ENCODE data around the gene TBC1D4. TPM values are rescaled to one million over a fixed set of nuclear protein-coding genes. Genes with fewer than 3 reads are reported as not detected.
A peak's percentile ranks its signal among the peaks of the same experiment; 100 is the strongest.

Gene TBC1D4
- total and polyA plus RNA-seq, 2 experiments from 2014 or later = 18.7 to 38.2 TPM

DNA sequence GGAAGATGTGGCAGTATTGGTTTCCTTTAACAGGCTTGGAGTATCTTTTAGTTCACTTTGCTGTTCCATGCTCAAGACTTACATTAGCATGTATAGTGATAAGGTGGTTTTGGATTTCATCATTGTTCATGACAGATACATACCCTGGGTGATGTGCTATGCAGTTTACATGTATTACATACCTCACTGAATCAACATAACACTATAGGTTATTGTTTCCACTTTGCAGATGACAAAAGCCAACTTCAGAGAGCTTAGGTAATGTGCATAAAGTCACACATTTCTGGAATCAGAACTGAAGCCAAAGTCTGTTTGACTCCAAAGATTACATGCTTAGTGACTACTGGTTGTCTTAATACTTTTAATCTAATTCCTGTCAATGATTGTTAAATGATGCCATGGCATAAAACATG is 48.6 kb upstream of the TBC1D4 start:
- Histone ChIP-seq H3F3A (replicated peaks; ENCODE audit: low read depth) (no peaks in the 10 kb centered on the region), H3K27ac (ENCODE audit: low read depth) (no peak overlapping the region), H4K20me1 (replicated peaks; ENCODE audit: insufficient read depth) (0 out of 2 replicates have a peak, but pooled peaks cover 8% of the 10 kb centered on the region), H3K4me3 (no peak overlapping the region), H2AFZ (no peak overlapping the region), H3K36me3 (ENCODE audit: insufficient read depth) (peaks cover 4% of the 10 kb centered on the region; the same call in 1 of the 2 replicates), H3K4me2 (no peak overlapping the region), H3K79me2 (replicated peaks; ENCODE audit: insufficient read depth) (peaks cover 9% of the 10 kb centered on the region), H3K27me3 (ENCODE audit: insufficient read depth) (no peaks in the 10 kb centered on the region), H3K9me2 (ENCODE audit: insufficient read depth) (no peaks in the 10 kb centered on the region), H3K4me1 (ENCODE audit: insufficient read depth) (peaks cover 13% of the 10 kb centered on the region; the same call in 1 of the 2 replicates)
- DNase-seq (ENCODE audit: low spot score) = no peak
- H3K9me3 Mint-ChIP-seq = no peaks in the 10 kb centered on the region
- ATAC-seq = no peak
- H3K27ac Mint-ChIP-seq = peak overlapping the region; percentile 32; the same call in 1 of the 2 replicates
- H3K4me1 Mint-ChIP-seq = peaks cover 16% of the 10 kb centered on the region; the same call in 2 of the 3 replicates
- peaks cover 46% of the 10 kb centered on the region for H3K36me3 Mint-ChIP-seq (ENCODE audit: low read depth)
- H3K4me3 Mint-ChIP-seq = no peak overlapping the region
- TF ChIP-seq ZNF462 (CRISPR knock-in tag; IDR thresholded peaks at IDR 0.05) (no peak), EZH2phosphoT487 (IDR thresholded peaks at IDR 0.05; ENCODE audit: unreplicated experiment) (no peak), CREB1 (CRISPR knock-in tag; IDR thresholded peaks at IDR 0.05; ENCODE audit: low read depth) (no peak), ZNF331 (CRISPR knock-in tag; IDR thresholded peaks at IDR 0.05; ENCODE audit: low read depth) (no peak), EZH2 (IDR thresholded peaks at IDR 0.05; ENCODE audit: low read depth, unreplicated experiment) (no peak), POLR2AphosphoS5 (IDR thresholded peaks at IDR 0.05; ENCODE audit: low read depth) (no peak), ZNF114 (CRISPR knock-in tag; IDR thresholded peaks at IDR 0.05) (no peak), CTCF (conservative IDR thresholded peaks at IDR 0.05; ENCODE audit: low read depth in 2 of 2) (no peak), NANOG (IDR thresholded peaks at IDR 0.05; ENCODE audit: borderline replicate concordance) (no peak), STAT1 (IDR thresholded peaks at IDR 0.05; ENCODE audit: unreplicated experiment) (no peak), JUNB (IDR thresholded peaks at IDR 0.05; ENCODE audit: unreplicated experiment) (no peak)
- TF ChIP-seq, protein P1, sequence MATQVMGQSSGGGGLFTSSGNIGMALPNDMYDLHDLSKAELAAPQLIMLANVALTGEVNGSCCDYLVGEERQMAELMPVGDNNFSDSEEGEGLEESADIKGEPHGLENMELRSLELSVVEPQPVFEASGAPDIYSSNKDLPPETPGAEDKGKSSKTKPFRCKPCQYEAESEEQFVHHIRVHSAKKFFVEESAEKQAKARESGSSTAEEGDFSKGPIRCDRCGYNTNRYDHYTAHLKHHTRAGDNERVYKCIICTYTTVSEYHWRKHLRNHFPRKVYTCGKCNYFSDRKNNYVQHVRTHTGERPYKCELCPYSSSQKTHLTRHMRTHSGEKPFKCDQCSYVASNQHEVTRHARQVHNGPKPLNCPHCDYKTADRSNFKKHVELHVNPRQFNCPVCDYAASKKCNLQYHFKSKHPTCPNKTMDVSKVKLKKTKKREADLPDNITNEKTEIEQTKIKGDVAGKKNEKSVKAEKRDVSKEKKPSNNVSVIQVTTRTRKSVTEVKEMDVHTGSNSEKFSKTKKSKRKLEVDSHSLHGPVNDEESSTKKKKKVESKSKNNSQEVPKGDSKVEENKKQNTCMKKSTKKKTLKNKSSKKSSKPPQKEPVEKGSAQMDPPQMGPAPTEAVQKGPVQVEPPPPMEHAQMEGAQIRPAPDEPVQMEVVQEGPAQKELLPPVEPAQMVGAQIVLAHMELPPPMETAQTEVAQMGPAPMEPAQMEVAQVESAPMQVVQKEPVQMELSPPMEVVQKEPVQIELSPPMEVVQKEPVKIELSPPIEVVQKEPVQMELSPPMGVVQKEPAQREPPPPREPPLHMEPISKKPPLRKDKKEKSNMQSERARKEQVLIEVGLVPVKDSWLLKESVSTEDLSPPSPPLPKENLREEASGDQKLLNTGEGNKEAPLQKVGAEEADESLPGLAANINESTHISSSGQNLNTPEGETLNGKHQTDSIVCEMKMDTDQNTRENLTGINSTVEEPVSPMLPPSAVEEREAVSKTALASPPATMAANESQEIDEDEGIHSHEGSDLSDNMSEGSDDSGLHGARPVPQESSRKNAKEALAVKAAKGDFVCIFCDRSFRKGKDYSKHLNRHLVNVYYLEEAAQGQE (IDR thresholded peaks at IDR 0.05; ENCODE audit: unreplicated experiment) = no peak
- TF ChIP-seq, protein P2, sequence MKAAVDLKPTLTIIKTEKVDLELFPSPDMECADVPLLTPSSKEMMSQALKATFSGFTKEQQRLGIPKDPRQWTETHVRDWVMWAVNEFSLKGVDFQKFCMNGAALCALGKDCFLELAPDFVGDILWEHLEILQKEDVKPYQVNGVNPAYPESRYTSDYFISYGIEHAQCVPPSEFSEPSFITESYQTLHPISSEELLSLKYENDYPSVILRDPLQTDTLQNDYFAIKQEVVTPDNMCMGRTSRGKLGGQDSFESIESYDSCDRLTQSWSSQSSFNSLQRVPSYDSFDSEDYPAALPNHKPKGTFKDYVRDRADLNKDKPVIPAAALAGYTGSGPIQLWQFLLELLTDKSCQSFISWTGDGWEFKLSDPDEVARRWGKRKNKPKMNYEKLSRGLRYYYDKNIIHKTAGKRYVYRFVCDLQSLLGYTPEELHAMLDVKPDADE (IDR thresholded peaks at IDR 0.05) = no peak
- no peaks in the 10 kb centered on the region for H3K27me3 Mint-ChIP-seq (ENCODE audit: insufficient read depth, low read depth, poor library complexity)
